ENCODE results near the gene CFAP54. TPM values are rescaled to one million over a fixed set of nuclear protein-coding genes. Genes with fewer than 3 reads are reported as not detected.

CFAP54 gene
- total RNA-seq, 1 donor from 2014 or later: 1.7 TPM

DNA sequence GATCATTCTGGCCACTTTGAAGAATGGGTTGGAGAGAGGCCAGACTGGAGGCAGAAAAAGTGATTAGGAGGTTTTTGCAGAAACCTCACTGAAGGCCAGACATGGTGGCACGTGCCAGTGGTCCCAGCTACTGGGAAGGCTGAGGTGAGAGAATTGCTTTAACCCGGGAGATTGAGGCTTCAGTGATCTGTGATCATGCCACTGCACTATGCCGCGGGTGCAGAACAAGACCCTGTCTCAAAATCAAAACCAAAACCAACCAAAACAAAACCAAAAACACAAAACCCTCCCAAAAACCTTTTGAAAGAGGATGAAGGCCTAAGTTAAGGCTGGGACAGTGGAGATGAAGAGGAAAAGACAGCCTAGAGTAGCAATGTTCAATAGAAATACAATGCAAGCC is 15.2 kb upstream of the CFAP54 start:
- intact Hi-C loops (cut with DNase I): no loop called here
- no peaks in the 10 kb centered on the region for H3K9me3 ChIP-seq
- H3K27me3 ChIP-seq: no peaks in the 10 kb centered on the region
- no peak for DNase-seq (ENCODE audit: extremely low spot score in 2 of 2)
- H3K36me3 ChIP-seq: no peaks in the 10 kb centered on the region
- H3K4me1 ChIP-seq: no peaks in the 10 kb centered on the region
- no peak overlapping the region for H3K4me3 ChIP-seq
- H3K27ac ChIP-seq: no peak overlapping the region
- TF ChIP-seq POLR2A (IDR thresholded peaks at IDR 0.05): no peak

DNA sequence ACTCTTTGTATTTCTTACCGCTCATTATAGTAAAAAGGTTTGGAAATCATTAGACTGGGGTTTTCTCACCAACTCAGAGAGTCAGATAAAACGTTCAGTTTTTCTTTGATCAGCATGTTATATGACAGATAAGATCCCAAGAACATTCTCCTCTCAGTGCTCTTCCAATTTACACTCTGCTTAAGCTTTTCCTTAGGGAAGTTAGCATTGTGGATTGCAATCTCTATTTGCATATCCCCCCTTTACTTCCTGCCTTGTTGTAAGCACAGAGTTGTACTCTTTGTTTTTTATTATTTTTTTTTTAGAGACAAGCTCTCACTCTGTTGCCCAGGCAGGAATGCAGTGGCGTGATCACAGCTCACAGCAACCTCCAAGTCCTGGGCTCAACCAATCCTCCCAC is 11.4 kb upstream of the CFAP54 start:
- Histone ChIP-seq H3K27ac (no peak overlapping the region), H3K4me3 (no peak overlapping the region), H3K4me1 (no peaks in the 10 kb centered on the region), H3K36me3 (no peaks in the 10 kb centered on the region), H3K27me3 (no peaks in the 10 kb centered on the region), H3K9me3 (no peaks in the 10 kb centered on the region)
- intact Hi-C loops (cut with DNase I): no loop called here
- DNase-seq (ENCODE audit: extremely low spot score in 2 of 2): no peak
- TF ChIP-seq POLR2A (IDR thresholded peaks at IDR 0.05): no peak
- TF ChIP-seq, protein P1, sequence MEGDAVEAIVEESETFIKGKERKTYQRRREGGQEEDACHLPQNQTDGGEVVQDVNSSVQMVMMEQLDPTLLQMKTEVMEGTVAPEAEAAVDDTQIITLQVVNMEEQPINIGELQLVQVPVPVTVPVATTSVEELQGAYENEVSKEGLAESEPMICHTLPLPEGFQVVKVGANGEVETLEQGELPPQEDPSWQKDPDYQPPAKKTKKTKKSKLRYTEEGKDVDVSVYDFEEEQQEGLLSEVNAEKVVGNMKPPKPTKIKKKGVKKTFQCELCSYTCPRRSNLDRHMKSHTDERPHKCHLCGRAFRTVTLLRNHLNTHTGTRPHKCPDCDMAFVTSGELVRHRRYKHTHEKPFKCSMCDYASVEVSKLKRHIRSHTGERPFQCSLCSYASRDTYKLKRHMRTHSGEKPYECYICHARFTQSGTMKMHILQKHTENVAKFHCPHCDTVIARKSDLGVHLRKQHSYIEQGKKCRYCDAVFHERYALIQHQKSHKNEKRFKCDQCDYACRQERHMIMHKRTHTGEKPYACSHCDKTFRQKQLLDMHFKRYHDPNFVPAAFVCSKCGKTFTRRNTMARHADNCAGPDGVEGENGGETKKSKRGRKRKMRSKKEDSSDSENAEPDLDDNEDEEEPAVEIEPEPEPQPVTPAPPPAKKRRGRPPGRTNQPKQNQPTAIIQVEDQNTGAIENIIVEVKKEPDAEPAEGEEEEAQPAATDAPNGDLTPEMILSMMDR (IDR thresholded peaks at IDR 0.05): no peak
- no peak for TF ChIP-seq POLR2AphosphoS5 (IDR thresholded peaks at IDR 0.05; ENCODE audit: insufficient read depth in 1 of 2, low read depth in 1 of 2)

DNA sequence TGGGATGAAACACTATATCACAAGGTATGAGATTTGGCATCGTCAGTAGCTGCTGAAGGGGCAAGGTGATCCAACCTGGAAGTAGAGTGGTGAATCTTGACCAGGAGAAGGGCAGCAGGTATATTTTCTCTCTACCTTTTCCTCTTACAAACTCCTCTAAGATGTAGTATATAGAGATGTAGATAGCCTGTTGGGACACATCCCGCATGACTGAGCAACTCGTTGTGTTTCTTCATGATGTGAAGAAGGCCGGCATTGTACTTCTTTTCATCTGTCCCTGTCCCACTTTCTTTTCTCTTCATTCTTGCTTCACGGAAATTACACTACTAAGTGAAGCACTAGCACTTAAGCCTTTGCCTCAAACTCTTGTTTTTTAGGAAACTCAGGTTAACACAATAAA is 7.3 kb upstream of the CFAP54 start:
- Histone ChIP-seq H3K36me3 (no peaks in the 10 kb centered on the region), H3K4me1 (no peaks in the 10 kb centered on the region), H3K9me3 (no peaks in the 10 kb centered on the region), H3K27me3 (no peaks in the 10 kb centered on the region), H3K27ac (no peak overlapping the region), H3K4me3 (no peak overlapping the region)
- no peak for DNase-seq (ENCODE audit: extremely low spot score in 2 of 2)
- intact Hi-C loops (cut with DNase I): no loop called here
- no peak for TF ChIP-seq POLR2A (IDR thresholded peaks at IDR 0.05)
- TF ChIP-seq, protein P1 (IDR thresholded peaks at IDR 0.05): no peak
- TF ChIP-seq POLR2AphosphoS5 (IDR thresholded peaks at IDR 0.05; ENCODE audit: insufficient read depth in 1 of 2, low read depth in 1 of 2): no peak

DNA sequence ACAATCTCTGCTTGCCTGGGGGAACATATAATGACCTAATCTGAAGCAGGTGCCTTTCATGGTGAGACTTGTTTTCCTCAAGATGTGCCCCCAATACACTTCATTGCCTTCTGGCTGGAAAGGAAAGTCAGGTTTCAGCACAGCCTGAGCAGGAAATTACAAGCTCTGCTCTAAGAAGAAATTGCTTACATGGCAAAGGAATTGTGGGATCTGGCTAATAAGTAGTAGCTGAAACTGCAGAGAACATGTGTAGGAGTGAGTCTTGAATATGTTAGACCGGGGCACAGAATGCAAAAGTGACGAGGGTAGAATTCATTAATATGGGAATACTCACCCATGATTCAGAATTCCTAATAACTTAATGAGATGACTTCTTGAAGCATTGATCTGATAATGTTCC is 6.3 kb upstream of the CFAP54 start:
- Histone ChIP-seq H3K4me3 (no peak overlapping the region), H3K4me1 (no peaks in the 10 kb centered on the region), H3K27me3 (no peaks in the 10 kb centered on the region), H3K27ac (no peak overlapping the region), H3K9me3 (no peaks in the 10 kb centered on the region), H3K36me3 (no peaks in the 10 kb centered on the region)
- DNase-seq (ENCODE audit: extremely low spot score in 2 of 2): no peak
- intact Hi-C loops (cut with DNase I): no loop called here
- no peak for TF ChIP-seq POLR2AphosphoS5 (IDR thresholded peaks at IDR 0.05; ENCODE audit: insufficient read depth in 1 of 2, low read depth in 1 of 2)
- TF ChIP-seq POLR2A (IDR thresholded peaks at IDR 0.05): no peak
- TF ChIP-seq, protein P1 (IDR thresholded peaks at IDR 0.05): no peak

DNA sequence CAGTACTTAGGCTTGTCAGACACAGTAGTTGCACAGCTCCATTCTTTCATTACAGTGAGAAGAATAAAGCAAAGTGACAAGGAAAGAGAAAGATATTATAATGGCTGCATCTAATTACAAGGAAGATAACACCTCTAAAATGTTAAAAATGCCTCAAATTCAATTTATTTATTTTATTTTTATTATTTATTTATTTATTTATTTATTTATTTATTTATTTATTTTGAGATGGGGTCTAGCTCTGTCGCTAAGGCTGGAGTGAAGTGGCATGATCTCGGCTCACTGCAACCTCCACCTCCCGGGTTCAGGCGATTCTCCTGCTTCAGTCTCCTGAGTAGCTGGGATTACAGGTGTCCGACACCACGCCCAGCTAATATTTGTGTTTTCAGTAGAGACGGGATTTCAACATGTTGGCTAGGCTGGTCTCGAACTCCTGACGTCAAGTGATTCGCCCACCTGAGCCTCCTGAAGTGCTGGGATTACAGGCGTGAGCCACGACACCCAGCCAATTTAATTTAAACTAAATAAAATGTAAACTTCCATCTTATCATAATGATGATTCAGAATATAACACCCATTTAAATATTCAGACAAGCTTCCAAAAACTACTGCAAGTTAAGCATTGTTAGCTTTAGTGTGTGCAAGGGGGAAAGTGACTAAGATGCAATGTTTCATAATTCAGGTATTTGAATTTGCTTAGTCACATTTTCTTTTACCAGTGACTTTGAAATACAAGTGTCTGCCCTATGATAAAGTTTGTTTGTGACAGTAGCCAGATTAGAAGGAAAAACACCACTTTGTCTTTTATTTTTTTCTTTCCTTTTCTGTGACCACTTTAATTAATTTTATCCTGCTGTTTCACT is 2.4 kb upstream of the CFAP54 start:
- no peaks in the 10 kb centered on the region for H3K27me3 ChIP-seq
- no peaks in the 10 kb centered on the region for H3K9me3 ChIP-seq
- H3K4me1 ChIP-seq: peaks cover 5% of the 10 kb centered on the region
- TF ChIP-seq POLR2AphosphoS5 (IDR thresholded peaks at IDR 0.05; ENCODE audit: insufficient read depth in 1 of 2, low read depth in 1 of 2) (no peak), POLR2A (IDR thresholded peaks at IDR 0.05) (no peak)
- TF ChIP-seq, protein P1 (IDR thresholded peaks at IDR 0.05): no peak
- DNase-seq (ENCODE audit: extremely low spot score in 2 of 2): no peak
- no peak overlapping the region for H3K27ac ChIP-seq
- no peaks in the 10 kb centered on the region for H3K36me3 ChIP-seq
- H3K4me3 ChIP-seq: no peak overlapping the region
- intact Hi-C loops (cut with DNase I): no loop called here
